Stimulated activated CD8-positive, alpha-beta memory T cell treated with anti-CD3 and anti-CD28 coated beads, Interleukin-7, amount 100 ng/mL, for 48 hours (primary cell): ENCODE measurements around the gene CHD9.
"Not testable (repeated sequence)": the region's sequence is repeated elsewhere in the genome, so short reads cannot be mapped to it uniquely, and the experiment has no call there.

Source experiments
- DNase-seq, 2 donors: peaks; one replicate each; pipeline ENCODE4 v3.0.0-alpha.2; 2020; ENCODE audit warnings: low read depth in 1 of 2; ENCODE audit errors: extremely low read depth in 1 of 2

CHD9 gene

GRCh38 chr16:53258809-53259208, 204.0 kb downstream of the CHD9 start:
- DNase-seq: no peak

- DNase-seq: no peak
Observed at GRCh38 chr16:53261276-53261675, 206.5 kb downstream of the CHD9 start.

- no peak for DNase-seq
Observed at GRCh38 chr16:53262645-53263044, 207.9 kb downstream of the CHD9 start.

- DNase-seq: no peak
Observed at GRCh38 chr16:53266156-53266555, 211.4 kb downstream of the CHD9 start.

- DNase-seq: not testable (repeated sequence)
Observed at GRCh38 chr16:53278498-53278897, 223.7 kb downstream of the CHD9 start.

- DNase-seq: no peak
Observed at GRCh38 chr16:53281280-53281679, 226.5 kb downstream of the CHD9 start.

GRCh38 chr16:53281859-53282258, 227.1 kb downstream of the CHD9 start:
- DNase-seq: no peak

- DNase-seq: no peak
Observed at GRCh38 chr16:53282328-53282727, 227.5 kb downstream of the CHD9 start.

GRCh38 chr16:53282975-53283946, 228.5 kb downstream of the CHD9 start:
- DNase-seq: no peak

- DNase-seq: no peak
Observed at GRCh38 chr16:53285236-53285635, 230.4 kb downstream of the CHD9 start.

- no peak for DNase-seq
Observed at GRCh38 chr16:53290520-53290919, 235.7 kb downstream of the CHD9 start.

GRCh38 chr16:53291757-53292392, 237.1 kb downstream of the CHD9 start:
- no peak for DNase-seq

GRCh38 chr16:53297477-53297876, 242.7 kb downstream of the CHD9 start:
- no peak for DNase-seq

GRCh38 chr16:53304334-53304733, 249.5 kb downstream of the CHD9 start:
- no peak for DNase-seq

GRCh38 chr16:53305743-53306142, 251.0 kb downstream of the CHD9 start:
- DNase-seq: no peak

GRCh38 chr16:53309457-53309856, 254.7 kb downstream of the CHD9 start:
- DNase-seq: no peak

GRCh38 chr16:53320992-53321391, 266.2 kb downstream of the CHD9 start:
- DNase-seq: no peak

- no peak for DNase-seq
Observed at GRCh38 chr16:53323924-53324323, 269.1 kb downstream of the CHD9 start.

GRCh38 chr16:53330991-53331390, 276.2 kb downstream of the CHD9 start:
- not testable (repeated sequence) for DNase-seq

- DNase-seq: no peak
Observed at GRCh38 chr16:53334581-53334980, 279.8 kb downstream of the CHD9 start.

GRCh38 chr16:53337294-53337693, 282.5 kb downstream of the CHD9 start:
- no peak for DNase-seq

- no peak for DNase-seq
Observed at GRCh38 chr16:53341792-53342191, 287.0 kb downstream of the CHD9 start.
